NCI-H524 treated with DMSO at 0.1 percent for 48 hours (cell line): Measurements from ENCODE around the gene SEMA3D.
"Not testable (repeated sequence)": the region's sequence is repeated elsewhere in the genome, so short reads cannot be mapped to it uniquely, and the experiment has no call there.

Experiments used
- DNase-seq: peaks from one replicate; lab custom pipeline; 2025; lab: John Stamatoyannopoulos, UW

SEMA3D gene

DNA sequence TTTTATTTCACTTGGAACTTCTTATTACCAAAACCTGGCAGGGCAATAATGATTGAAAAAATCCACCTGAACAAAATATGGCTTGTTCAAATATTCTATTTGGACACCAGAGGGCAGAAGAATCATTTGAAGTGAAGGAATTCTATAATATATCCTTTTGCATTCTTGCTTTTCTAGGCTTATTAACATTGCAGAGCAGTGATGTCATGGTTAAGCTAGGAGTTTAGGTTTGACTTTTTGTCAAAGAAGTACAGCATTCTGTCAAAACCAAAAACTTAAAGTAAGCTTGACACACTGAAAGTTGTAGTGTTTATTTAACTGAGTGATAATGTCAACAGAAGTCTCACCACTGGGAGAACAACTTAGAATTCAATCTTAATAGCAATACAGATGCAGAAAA lies 156.0 kb downstream of the SEMA3D start:
- DNase-seq = no peak

DNA sequence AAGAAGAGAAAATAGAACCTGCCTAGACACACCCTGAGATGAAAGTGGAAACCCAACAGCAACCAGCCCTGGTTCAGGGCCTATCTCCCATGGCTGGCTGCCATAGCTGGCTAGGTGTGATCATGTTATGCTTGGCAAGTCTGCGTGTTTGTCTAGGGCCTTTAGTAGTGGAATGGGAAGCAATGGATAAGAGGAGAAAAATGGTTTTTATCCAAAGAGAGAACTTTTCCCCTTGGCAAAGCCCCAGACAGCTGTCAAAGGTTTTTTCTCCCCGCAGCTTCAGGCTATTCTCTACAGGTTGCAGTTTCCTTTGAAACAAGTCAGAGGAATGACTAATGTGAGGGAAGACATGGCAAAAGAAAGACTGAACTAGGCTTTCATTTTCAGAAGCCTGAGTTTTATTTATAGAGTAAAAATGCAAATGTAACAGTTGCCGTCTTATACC lies 161.5 kb downstream of the SEMA3D start:
- no peak for DNase-seq

DNA sequence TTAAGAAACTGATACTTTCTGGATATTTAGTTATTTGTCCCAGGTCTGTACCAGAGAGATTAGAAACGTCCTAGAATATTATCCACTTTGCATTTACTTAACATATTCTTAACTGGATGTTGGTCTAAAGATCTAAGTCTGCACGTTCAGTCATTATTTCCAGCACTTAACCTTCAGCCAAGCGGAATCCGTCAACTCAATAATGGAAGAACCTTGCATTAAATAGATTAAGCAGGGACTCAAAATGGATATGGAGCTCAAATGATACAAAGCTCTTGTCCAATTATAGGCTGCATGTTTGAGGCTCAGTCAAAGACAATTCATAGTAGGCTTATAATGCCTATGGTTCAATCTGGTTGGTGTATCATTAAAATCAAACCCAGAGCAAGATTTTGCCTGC lies 162.9 kb downstream of the SEMA3D start:
- DNase-seq = no peak

DNA sequence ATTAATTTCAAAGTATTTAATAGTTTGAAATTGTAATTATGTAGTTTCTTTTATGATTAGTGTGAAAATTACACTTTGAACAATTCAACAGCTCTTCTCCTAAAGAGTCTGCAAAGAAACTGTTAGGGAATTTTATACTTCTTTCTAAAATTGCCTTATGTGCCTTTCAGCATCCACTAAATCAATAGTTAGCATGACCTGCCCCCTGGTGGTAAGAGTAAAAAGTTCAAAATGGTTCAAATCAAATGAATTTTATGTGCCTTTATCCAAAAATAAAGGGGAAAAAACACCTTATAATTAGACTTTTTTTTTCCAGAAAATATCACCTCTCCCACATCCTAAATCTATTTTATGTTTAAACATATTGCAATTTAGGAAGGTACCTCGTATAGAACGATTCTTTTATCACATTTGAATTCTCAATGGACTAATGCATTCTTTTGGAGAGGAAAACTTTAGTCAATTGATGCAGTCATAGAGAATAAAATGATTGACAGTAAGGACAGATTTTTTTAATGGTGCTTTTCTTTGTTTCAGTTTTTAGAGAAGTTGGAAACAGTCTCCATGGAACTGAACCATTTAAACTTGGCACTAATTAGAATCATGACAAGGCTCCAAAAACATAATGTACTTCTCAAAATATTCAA lies 163.7 kb downstream of the SEMA3D start:
- DNase-seq = no peak

DNA sequence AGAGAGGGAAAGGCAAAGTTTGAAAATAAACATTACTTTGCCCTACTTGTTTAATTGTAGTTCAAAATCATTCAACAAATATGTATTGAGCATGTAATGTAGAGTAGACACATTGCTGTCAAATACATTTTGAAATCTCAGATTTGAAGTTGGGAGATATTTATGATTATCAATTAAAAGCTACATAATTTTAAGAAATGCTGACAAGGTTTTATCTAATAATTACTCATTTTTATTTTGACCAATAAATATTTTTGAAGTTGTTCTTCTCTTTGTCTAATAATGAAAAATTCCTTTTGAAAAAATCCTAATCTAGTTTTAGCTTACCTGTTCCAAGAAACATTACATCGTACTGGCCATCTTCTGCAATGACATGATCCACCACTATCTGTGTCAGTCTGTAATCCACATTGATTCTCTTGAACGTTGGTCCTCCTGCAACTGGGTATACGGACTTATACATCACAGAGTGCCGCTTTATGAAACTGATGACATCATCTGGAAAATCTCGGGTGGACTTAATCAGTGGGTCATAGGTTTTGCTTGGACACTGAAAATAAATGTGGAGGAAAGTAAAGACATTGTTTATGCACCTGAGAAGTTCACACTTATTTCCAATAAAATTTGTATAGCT lies 164.7 kb downstream of the SEMA3D start:
- no peak for DNase-seq

DNA sequence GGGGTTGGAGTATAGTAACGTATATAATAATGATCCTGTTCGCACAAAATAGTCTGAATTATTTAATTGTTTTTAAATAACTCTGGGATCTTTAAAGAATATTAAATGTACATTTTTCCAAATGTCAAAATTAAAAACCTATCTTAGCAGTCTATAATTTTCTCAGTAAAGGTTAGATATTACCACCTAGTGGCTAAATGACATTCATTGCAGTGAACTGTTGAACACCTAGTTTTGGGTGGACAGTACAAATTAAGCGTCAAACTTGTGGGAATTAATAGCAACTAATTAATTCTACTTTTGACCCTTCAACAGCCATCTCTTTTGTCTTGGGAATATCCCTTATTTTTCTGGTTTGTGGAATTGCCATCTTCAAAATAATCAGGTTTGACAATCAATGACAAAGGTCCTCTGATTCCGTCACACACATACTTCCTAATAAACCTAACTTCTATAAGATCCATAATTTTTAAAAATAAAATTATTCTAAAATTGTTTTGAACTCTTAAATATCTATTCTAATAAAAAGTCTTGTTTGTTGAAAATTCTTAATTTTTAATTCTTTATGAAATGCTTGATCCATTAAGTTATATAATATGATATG lies 165.7 kb downstream of the SEMA3D start:
- no peak for DNase-seq

DNA sequence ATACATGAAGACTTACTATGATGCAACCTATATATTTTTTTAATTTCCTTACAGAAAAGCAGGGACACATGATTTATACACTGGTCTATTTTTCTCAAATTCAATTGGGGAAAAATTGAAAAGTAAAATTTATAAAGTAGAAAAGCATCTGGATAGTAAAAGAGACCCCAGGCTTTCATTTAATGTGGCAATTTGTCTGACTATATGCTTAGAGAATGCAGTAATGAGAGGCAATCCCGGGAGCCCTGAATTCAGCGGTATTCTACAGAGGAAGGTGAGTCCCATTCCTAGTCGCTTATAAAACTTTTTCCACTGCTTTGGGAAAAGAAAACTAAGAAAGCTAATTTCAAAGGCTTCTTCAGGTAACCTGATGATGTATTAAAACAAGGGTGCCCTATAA lies 167.1 kb downstream of the SEMA3D start:
- no peak for DNase-seq

DNA sequence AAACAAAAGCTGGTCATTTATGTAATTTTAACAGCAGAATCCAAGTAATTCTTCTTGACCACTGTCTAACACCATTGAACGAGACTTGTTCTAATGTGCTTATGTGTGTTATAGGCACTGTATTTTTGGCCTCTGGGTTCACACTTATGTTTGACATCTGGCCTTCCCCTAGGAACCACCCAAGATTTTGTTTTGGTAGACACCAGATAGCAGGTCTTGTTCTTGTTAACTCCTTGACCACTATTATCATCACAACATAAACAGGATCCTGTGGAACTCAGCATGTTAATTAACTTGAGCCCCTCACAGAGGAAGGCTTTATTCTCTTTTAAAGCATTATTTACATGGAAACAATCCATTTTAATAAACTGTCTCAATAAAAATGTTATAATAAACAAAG lies 167.7 kb downstream of the SEMA3D start:
- no peak for DNase-seq

DNA sequence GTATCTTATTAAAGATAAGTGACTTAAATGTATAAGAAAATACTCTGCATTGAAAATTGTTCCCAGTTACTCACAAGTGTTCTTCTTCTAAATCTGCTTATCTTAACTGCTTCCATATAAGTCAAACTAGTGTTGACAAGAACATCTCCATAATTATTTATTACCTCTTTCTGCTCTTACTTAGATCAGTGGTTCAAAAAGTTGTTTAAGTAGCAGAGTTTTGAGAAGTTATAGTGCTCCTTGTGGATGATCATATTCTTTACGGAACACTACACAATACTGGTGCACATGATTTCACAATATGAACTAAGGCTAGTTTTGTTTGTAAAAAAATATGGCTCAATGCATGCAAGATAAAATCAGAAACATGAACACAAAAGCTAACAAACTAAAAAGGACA lies 168.4 kb downstream of the SEMA3D start:
- DNase-seq = no peak

DNA sequence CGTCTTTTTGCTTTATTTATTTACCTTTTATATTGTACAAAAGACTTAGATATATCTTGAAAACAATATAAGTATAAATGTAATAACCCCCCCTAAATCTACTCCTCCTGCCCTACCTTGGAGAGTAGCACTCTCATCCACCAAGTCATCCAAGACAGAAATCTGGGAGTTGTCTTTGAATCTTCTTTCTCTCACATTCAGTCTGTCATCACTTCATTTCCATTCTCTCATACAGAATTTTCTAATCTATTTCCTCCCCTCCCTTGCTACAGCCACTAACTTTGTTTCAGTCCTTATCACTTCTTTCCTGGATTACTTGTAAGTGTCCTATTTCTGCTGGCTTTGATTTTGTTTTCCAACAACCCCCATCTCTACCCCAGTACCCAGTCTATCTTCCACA lies 170.6 kb downstream of the SEMA3D start:
- DNase-seq = no peak

DNA sequence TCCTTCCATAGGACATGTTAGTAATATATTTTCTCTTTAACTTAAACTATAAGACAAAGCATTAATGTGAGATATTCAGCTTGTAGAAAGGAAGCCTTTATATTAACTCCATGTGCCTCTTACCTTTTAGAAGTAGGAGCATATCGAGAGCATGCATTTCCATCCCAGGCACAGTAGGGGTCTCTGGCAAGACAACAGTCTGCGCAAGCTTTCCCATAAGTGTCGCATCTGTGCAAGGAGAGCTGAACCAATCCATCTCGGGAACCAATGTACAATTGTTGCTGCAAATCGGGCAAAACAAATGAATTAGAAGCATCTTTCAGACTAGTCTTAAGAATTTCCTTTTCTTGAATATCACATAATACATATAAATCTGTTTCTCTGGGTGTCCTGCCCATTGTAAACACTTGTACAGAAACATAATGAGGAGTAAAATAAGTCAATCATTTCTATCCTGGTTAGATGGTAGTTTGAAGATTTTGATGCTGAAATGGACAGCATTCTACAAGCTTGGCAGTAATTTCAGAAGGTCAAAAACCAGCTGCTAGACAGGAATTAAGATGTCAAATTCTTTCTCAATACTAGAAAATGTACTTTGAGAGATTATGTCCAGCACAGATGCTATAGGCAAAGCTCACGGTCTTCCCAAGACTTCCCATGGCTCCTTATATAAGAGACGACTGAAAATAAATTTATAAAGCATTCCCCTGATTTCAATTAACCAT lies 171.8 kb downstream of the SEMA3D start:
- peak; percentile 27 for DNase-seq

DNA sequence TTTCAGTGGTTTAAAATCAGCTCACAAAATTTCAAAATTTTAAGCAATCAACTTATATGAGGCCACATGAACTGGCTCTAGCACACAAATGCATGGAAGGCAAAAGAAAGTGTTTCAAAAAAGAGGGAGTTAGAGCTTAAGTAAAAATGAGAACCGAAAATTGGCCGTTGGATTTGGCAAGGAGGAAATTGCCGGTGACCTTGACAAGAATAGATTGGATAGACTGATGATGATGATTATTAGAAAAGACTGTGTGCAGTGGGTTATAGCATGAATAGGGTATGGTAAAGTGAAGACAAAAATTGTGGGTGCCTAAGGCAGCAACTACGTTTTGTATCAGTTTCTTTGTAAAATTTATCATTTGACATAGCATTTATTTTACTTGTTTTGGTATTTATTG lies 175.7 kb downstream of the SEMA3D start:
- no peak for DNase-seq

DNA sequence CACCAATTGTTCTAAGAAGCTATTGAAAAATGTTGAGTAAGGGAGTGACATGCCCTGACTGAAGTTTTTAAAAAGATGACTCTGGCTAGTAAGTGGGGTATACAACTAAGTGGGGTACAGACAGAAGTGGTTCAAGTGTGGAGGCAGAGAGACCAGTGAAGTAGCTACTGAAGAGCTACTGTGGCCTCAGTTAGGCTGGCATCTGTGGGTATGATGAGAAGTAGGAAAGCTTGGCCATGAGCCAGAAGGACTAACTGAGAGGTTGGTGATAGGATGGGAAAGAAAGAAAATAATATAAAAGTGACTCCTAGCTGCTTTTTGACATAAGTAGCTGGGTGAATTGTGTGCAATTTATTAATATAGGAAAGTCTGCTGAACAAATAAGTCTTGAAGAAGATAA lies 176.6 kb downstream of the SEMA3D start:
- peak; percentile 29 for DNase-seq

DNA sequence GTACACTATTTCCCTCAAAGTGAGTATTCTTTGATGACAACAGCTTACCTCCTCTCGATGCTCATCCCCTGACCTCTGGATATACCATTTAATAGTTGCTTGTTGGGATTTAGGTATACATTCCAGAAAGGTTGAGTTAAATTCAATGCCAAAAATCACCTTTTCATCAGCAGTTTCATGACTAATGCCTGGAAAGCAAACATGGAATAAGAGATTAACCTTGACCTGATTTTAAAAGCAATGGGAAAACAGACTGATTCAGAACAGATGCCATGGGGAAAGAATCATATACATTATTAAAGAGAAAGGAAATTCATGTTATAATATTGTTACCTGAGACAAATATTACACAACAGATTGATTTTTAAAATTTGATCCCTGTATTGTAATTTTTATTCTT lies 180.1 kb downstream of the SEMA3D start:
- no peak for DNase-seq

DNA sequence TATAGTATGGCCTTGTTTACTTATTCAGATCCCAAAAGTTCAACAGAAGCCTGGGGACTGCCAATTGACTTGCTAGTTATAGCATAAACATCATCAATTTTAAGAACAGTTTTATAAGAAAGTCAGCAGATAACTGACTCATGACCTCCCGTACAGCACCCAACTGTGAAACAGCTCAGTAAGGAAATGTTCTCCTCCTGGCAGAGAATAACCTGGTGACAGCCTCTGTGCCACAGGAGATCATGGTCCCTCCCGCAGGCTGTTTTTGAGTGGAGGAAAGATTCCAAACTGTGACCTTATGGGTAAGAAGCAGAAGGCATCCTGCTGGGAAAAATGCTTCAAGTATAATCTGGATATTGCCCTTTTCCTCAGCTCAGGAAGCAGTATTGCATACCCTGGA lies 182.5 kb downstream of the SEMA3D start:
- no peak for DNase-seq

DNA sequence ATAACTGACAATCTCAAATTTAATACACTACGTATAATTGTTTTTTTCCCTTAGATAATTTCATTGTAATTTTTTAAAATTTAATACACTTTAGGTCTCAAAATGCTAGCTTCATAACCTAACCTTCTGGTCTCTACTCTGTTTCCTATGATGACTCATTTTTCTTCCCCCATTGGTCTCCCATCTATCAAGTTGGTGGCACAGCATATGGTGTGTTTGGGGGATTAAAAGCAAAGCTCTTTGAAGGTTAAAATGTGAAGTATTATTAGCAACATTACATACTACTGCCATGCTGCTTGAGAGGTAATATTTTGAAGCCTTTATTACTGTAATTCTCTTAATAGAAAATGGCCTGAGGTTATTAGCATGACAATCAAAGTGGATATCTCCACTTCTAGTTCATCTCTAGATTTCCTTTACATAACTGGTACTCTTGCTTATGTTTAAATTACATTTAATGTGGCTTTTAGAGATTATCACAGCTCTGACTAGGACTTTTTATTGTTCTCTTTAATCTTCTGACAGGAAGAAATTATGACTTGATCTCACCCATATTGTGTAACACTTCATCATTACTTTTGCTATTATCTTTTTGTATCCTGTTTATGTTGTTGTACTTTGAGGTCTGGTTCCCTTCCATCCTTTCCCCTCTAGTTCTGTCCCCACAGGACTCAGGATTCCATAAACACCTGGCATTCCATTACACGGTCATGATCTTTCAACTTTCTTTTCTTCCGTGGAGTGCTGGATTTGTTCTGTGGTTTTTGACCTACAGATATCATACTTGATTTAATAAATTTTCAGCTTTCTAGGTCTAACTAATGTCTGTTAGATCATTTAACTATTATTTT lies 185.1 kb downstream of the SEMA3D start:
- peak; percentile 95 for DNase-seq

DNA sequence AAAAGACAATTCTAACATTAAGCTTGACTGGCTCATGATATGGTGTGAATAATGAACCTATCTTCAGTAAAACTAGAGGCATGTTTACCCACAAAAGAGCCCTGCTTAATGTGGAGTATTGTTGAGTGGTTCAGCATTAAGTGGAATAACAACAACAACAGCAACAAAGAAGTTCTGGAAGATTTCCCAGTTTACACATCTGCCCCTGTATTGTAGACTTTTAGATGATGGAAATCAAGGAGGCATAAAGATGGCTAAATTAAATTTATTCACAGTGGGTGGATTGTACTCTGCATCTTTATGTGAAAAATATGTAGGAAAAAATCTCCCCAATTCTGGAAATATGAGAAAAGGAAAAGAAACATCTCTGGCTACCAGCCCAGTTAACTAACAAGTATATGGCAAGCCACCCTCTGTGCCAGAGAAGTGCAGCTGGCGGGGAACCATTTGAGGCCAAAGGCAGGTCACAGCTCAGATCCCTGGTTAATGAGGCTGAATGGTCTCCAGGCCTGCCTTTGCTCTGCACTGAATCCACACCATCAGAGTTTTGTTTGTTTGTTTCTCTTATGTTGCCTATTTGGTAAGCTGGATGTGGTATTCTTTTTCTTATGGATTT lies 186.0 kb downstream of the SEMA3D start:
- DNase-seq = peak; percentile 22

DNA sequence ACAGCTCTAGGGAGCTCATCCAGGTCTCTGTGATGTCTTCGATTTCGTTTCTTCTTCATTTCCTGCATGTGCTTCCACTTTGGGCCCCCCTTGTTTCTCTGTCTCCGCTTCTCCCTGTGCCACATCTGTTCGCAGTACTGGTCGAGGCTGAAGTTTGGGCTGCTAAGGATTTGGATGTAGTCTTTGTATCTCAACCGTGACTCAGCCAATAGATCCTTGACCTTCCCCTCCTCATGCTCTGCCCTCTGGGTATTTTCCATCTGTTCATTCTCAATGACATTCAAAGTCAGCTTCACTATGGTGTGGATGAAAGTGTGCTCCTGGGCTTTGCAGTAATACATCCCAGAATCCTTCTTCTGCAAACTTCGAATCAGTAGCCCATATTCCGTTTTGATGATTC lies 187.4 kb downstream of the SEMA3D start:
- DNase-seq = peak; percentile 80

DNA sequence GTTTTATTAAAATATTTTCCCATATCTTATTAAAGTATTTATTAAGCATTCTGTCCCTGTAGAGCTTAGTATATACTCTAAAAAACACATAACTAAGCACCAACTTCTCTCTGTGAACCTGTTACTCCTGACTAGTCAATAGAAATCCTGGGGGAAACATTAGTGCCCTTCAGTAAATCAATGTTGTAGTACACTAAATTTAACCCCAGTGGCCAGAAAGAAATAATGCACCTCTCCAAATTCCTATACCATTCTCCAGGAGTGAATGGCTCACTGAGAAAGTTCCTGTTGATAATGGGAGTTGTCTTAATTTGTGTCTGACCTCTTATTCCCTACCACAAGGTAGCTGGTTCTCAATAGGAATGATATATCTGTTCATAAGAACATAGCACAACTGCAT lies 188.2 kb downstream of the SEMA3D start:
- no peak for DNase-seq

DNA sequence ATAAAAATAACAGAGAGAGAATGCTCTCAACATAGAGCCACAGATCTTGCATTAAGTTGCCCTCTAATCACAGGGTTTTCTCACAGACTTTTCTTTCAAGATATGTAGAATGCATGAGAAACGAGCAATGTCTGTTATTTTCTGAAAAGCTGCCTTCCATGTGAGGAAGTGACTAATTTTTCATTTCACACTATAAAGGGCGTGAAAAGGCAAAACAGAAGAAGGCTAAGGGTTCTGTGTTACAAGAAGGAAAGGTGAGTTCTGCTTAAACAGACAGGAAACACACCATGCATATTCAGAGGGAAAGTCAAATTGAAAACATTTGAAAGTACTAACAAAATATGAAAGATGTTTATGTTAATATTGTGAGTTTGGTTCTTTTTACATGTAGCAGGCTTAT lies 189.2 kb downstream of the SEMA3D start:
- no peak for DNase-seq

DNA sequence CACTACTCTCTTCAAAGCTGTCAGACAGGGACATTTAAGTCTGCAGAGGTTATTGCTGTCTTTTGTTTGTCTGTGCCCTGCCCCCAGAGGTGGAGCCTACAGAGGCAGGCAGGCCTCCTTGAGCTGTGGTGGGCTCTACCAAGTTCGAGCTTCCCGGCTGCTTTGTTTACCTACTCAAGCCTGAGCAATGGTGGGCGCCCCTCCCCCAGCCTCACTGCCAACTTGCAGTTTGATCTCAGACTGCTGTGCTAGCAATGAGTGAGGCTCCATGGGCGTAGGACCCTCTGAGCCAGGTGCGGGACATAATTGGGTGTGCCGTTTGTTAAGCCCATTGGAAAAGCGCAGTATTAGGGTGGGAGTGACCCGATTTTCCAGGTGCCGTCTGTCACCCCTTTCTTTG lies 193.9 kb downstream of the SEMA3D start:
- DNase-seq = not testable (repeated sequence)
